ENCODE measurements around the gene BARD1.
"Not testable (repeated sequence)": the region's sequence is repeated elsewhere in the genome, so short reads cannot be mapped to it uniquely, and the experiment has no call there.

The BARD1 gene

GRCh38 chr2:214807653-214808052 lies 1.8 kb downstream of the BARD1 start:
- H3K4me1 ChIP-seq (ENCODE audit: insufficient read depth, low read length), result peaks cover 8% of the 10 kb centered on the region
- H3K4me3 ChIP-seq (ENCODE audit: low read depth in 1 of 2, low read length in 2 of 2), result peak overlapping the region; percentile 0 to 93
- H3K36me3 ChIP-seq (ENCODE audit: insufficient read depth, low read length), result no peaks in the 10 kb centered on the region
- no peak overlapping the region for H3K27ac ChIP-seq (ENCODE audit: low read depth, low read length)
- no peaks in the 10 kb centered on the region for H3K27me3 ChIP-seq (ENCODE audit: control insufficient read depth in 1 of 2, insufficient read depth in 2 of 2, low read length in 2 of 2)
- no peaks in the 10 kb centered on the region for H3K9me3 ChIP-seq (ENCODE audit: low read length)
- peak overlapping the region; percentile 3 for H3K9ac ChIP-seq (ENCODE audit: low read length)

- Histone ChIP-seq H3K4me1 (ENCODE audit: insufficient read depth, low read length) (no peaks in the 10 kb centered on the region), H3K4me3 (ENCODE audit: low read depth in 1 of 2, low read length in 2 of 2) (no peak overlapping the region), H3K27ac (ENCODE audit: low read depth, low read length) (no peak overlapping the region), H3K36me3 (ENCODE audit: insufficient read depth, low read length) (no peaks in the 10 kb centered on the region), H3K27me3 (ENCODE audit: control insufficient read depth in 1 of 2, insufficient read depth in 2 of 2, low read length in 2 of 2) (no peaks in the 10 kb centered on the region), H3K9ac (ENCODE audit: low read length) (no peak overlapping the region), H3K9me3 (ENCODE audit: low read length) (no peaks in the 10 kb centered on the region)
These were observed 7.6 kb downstream of the BARD1 start for GRCh38 chr2:214801768-214802397.

- Histone ChIP-seq H3K27ac (ENCODE audit: low read depth, low read length) (no peak overlapping the region), H3K36me3 (ENCODE audit: insufficient read depth, low read length) (no peaks in the 10 kb centered on the region), H3K4me1 (ENCODE audit: insufficient read depth, low read length) (no peaks in the 10 kb centered on the region), H3K9ac (ENCODE audit: low read length) (no peak overlapping the region), H3K9me3 (ENCODE audit: low read length) (no peaks in the 10 kb centered on the region), H3K4me3 (ENCODE audit: low read depth in 1 of 2, low read length in 2 of 2) (no peak overlapping the region), H3K27me3 (ENCODE audit: control insufficient read depth in 1 of 2, insufficient read depth in 2 of 2, low read length in 2 of 2) (no peaks in the 10 kb centered on the region)
These were observed 8.4 kb downstream of the BARD1 start for GRCh38 chr2:214801068-214801467.

GRCh38 chr2:214800180-214800579 lies 9.3 kb downstream of the BARD1 start:
- Histone ChIP-seq H3K4me3 (ENCODE audit: low read depth in 1 of 2, low read length in 2 of 2) (no peak overlapping the region), H3K9ac (ENCODE audit: low read length) (no peak overlapping the region), H3K27me3 (ENCODE audit: control insufficient read depth in 1 of 2, insufficient read depth in 2 of 2, low read length in 2 of 2) (no peaks in the 10 kb centered on the region), H3K9me3 (ENCODE audit: low read length) (no peaks in the 10 kb centered on the region), H3K36me3 (ENCODE audit: insufficient read depth, low read length) (no peaks in the 10 kb centered on the region), H3K27ac (ENCODE audit: low read depth, low read length) (no peak overlapping the region), H3K4me1 (ENCODE audit: insufficient read depth, low read length) (no peaks in the 10 kb centered on the region)

GRCh38 chr2:214796911-214797310 lies 12.6 kb downstream of the BARD1 start:
- no peaks in the 10 kb centered on the region for H3K9me3 ChIP-seq (ENCODE audit: low read length)
- H3K9ac ChIP-seq (ENCODE audit: low read length), result no peak overlapping the region
- H3K4me1 ChIP-seq (ENCODE audit: insufficient read depth, low read length), result no peaks in the 10 kb centered on the region
- H3K4me3 ChIP-seq (ENCODE audit: low read depth in 1 of 2, low read length in 2 of 2), result no peak overlapping the region
- H3K27me3 ChIP-seq (ENCODE audit: control insufficient read depth in 1 of 2, insufficient read depth in 2 of 2, low read length in 2 of 2), result no peaks in the 10 kb centered on the region
- no peaks in the 10 kb centered on the region for H3K36me3 ChIP-seq (ENCODE audit: insufficient read depth, low read length)
- H3K27ac ChIP-seq (ENCODE audit: low read depth, low read length), result no peak overlapping the region

GRCh38 chr2:214783181-214783580 lies 26.3 kb downstream of the BARD1 start:
- H3K27me3 ChIP-seq (ENCODE audit: control insufficient read depth in 1 of 2, insufficient read depth in 2 of 2, low read length in 2 of 2); H3K4me3 ChIP-seq (ENCODE audit: low read depth in 1 of 2, low read length in 2 of 2); H3K9me3 ChIP-seq (ENCODE audit: low read length); H3K27ac ChIP-seq (ENCODE audit: low read depth, low read length); H3K9ac ChIP-seq (ENCODE audit: low read length); H3K4me1 ChIP-seq (ENCODE audit: insufficient read depth, low read length): not testable (repeated sequence)
- peaks cover 17% of the 10 kb centered on the region for H3K36me3 ChIP-seq (ENCODE audit: insufficient read depth, low read length)

- Histone ChIP-seq H3K4me3 (ENCODE audit: low read depth in 1 of 2, low read length in 2 of 2) (no peak overlapping the region), H3K27ac (ENCODE audit: low read depth, low read length) (no peak overlapping the region), H3K4me1 (ENCODE audit: insufficient read depth, low read length) (no peaks in the 10 kb centered on the region), H3K36me3 (ENCODE audit: insufficient read depth, low read length) (peaks cover 17% of the 10 kb centered on the region), H3K9me3 (ENCODE audit: low read length) (no peaks in the 10 kb centered on the region), H3K9ac (ENCODE audit: low read length) (no peak overlapping the region), H3K27me3 (ENCODE audit: control insufficient read depth in 1 of 2, insufficient read depth in 2 of 2, low read length in 2 of 2) (no peaks in the 10 kb centered on the region)
These were observed 26.8 kb downstream of the BARD1 start for GRCh38 chr2:214782671-214783070.

- no peak overlapping the region for H3K27ac ChIP-seq (ENCODE audit: low read depth, low read length)
These were observed 28.3 kb downstream of the BARD1 start for GRCh38 chr2:214781226-214781625.

GRCh38 chr2:214775971-214776370 lies 33.5 kb downstream of the BARD1 start:
- Histone ChIP-seq H3K9me3 (ENCODE audit: low read length) (no peaks in the 10 kb centered on the region), H3K36me3 (ENCODE audit: insufficient read depth, low read length) (peaks cover 14% of the 10 kb centered on the region), H3K4me1 (ENCODE audit: insufficient read depth, low read length) (no peaks in the 10 kb centered on the region), H3K27ac (ENCODE audit: low read depth, low read length) (no peak overlapping the region), H3K27me3 (ENCODE audit: control insufficient read depth in 1 of 2, insufficient read depth in 2 of 2, low read length in 2 of 2) (no peaks in the 10 kb centered on the region), H3K4me3 (ENCODE audit: low read depth in 1 of 2, low read length in 2 of 2) (no peak overlapping the region), H3K9ac (ENCODE audit: low read length) (no peak overlapping the region)

More at GRCh38 chr2:214781226-214781625, 28.3 kb downstream of the BARD1 start:
- Histone ChIP-seq H3K9me3 (ENCODE audit: low read length) (no peaks in the 10 kb centered on the region), H3K4me3 (ENCODE audit: low read depth in 1 of 2, low read length in 2 of 2) (no peak overlapping the region), H3K27me3 (ENCODE audit: control insufficient read depth in 1 of 2, insufficient read depth in 2 of 2, low read length in 2 of 2) (no peaks in the 10 kb centered on the region), H3K9ac (ENCODE audit: low read length) (no peak overlapping the region), H3K36me3 (ENCODE audit: insufficient read depth, low read length) (peaks cover 17% of the 10 kb centered on the region), H3K4me1 (ENCODE audit: insufficient read depth, low read length) (no peaks in the 10 kb centered on the region)

GRCh38 chr2:214774108-214774507 lies 35.4 kb downstream of the BARD1 start:
- no peaks in the 10 kb centered on the region for H3K27me3 ChIP-seq (ENCODE audit: control insufficient read depth in 1 of 2, insufficient read depth in 2 of 2, low read length in 2 of 2)
- no peak overlapping the region for H3K27ac ChIP-seq (ENCODE audit: low read depth, low read length)
- H3K36me3 ChIP-seq (ENCODE audit: insufficient read depth, low read length), result no peaks in the 10 kb centered on the region
- no peaks in the 10 kb centered on the region for H3K4me1 ChIP-seq (ENCODE audit: insufficient read depth, low read length)
- H3K9me3 ChIP-seq (ENCODE audit: low read length), result no peaks in the 10 kb centered on the region
- H3K9ac ChIP-seq (ENCODE audit: low read length), result no peak overlapping the region
- H3K4me3 ChIP-seq (ENCODE audit: low read depth in 1 of 2, low read length in 2 of 2), result no peak overlapping the region

- Histone ChIP-seq H3K9me3 (ENCODE audit: low read length) (no peaks in the 10 kb centered on the region), H3K27me3 (ENCODE audit: control insufficient read depth in 1 of 2, insufficient read depth in 2 of 2, low read length in 2 of 2) (no peaks in the 10 kb centered on the region), H3K27ac (ENCODE audit: low read depth, low read length) (no peak overlapping the region), H3K4me3 (ENCODE audit: low read depth in 1 of 2, low read length in 2 of 2) (no peak overlapping the region), H3K4me1 (ENCODE audit: insufficient read depth, low read length) (no peaks in the 10 kb centered on the region), H3K36me3 (ENCODE audit: insufficient read depth, low read length) (no peaks in the 10 kb centered on the region), H3K9ac (ENCODE audit: low read length) (no peak overlapping the region)
These were observed 37.0 kb downstream of the BARD1 start for GRCh38 chr2:214772443-214773015.

GRCh38 chr2:214765180-214765579 lies 44.3 kb downstream of the BARD1 start:
- H3K9ac ChIP-seq (ENCODE audit: low read length), result no peak overlapping the region
- no peaks in the 10 kb centered on the region for H3K4me1 ChIP-seq (ENCODE audit: insufficient read depth, low read length)
- peaks cover 4% of the 10 kb centered on the region for H3K36me3 ChIP-seq (ENCODE audit: insufficient read depth, low read length)
- H3K4me3 ChIP-seq (ENCODE audit: low read depth in 1 of 2, low read length in 2 of 2), result no peak overlapping the region
- H3K9me3 ChIP-seq (ENCODE audit: low read length), result no peaks in the 10 kb centered on the region
- H3K27ac ChIP-seq (ENCODE audit: low read depth, low read length), result no peak overlapping the region
- no peaks in the 10 kb centered on the region for H3K27me3 ChIP-seq (ENCODE audit: control insufficient read depth in 1 of 2, insufficient read depth in 2 of 2, low read length in 2 of 2)
